NCI-H1694 treated with DMSO at 0.1 percent for 48 hours (cell line): Measurements from ENCODE around the gene MRTFB.
"Not testable (repeated sequence)": the region's sequence is repeated elsewhere in the genome, so short reads cannot be mapped to it uniquely, and the experiment has no call there.

Source experiments
- DNase-seq: peaks from one replicate; lab custom pipeline; 2025; lab: John Stamatoyannopoulos, UW

The MRTFB gene

DNA sequence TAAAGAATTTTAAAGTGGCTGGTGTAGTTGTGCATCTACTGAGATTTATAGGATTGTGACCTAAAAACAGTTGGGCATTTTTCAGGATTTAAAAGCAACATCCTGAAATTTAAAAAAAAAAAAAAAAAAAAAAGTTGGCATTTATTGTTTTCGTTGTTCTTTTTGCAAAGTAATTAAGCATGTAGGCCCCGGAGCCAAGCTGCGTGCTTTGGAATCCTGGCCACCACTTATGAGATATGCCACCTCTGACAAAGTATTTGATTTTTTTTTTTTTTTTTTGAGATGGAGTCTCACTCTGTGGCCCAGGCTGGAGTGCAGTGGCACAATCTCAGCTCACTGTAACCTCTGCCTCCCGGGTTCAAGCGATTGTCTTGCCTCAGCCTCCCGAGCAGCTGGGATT is 112.8 kb downstream of the MRTFB start:
- DNase-seq = not testable (repeated sequence)

DNA sequence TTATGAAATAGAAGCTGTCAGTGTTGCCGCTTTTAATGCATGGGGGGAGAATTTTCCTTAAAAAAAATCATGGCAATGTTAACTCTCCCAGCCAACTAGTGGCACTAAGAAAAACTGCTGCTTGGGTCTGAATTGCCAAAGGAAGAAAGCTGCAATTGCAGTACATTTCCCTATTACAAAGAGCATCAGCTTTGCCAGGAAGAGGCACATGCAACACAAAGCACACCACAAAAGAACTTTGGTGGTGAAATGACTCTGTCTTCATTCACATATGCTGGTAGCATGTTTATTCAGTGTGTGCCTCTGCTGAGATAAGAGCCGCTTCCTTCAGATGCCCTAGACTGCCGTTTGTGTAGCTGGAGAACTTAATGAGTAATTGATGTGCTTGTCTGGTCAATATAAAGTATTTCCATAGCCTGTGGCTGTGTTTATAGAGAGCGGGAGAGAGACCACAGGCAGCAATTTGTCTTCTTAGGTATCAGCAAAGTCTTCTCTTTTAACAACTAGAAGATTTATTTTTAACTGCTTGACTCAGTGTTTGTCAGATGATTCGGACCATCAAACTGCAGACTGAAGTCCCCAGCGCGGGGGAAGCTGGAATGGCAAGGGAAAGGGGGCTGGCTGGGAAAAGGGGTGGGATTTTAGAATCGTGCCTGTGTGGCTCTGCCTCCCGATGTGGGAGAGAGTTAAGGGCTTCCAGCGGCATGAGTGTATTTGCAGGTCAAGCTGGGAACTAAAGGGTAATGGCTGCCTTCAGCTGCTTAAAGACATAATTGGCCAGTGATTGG is 115.1 kb downstream of the MRTFB start:
- DNase-seq = no peak

DNA sequence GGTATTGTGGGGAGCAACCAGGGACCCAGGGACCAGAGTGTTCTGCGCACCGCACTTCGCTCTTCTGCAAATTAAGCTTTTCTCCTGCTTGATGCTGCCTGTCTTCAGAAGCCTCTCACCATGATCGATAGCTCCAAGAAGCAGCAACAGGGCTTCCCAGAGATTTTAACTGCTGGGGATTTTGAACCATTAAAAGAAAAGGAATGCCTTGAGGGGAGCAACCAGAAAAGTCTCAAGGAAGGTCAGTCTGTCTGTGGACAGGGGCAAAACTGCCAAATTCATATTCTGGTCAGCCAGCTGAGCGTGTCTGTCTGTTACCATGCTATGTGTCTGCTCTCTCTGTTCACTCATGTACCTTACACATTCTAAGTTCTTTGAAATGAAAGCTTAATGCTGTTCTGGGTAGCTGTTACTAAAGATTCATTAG is 115.7 kb downstream of the MRTFB start:
- DNase-seq = no peak

DNA sequence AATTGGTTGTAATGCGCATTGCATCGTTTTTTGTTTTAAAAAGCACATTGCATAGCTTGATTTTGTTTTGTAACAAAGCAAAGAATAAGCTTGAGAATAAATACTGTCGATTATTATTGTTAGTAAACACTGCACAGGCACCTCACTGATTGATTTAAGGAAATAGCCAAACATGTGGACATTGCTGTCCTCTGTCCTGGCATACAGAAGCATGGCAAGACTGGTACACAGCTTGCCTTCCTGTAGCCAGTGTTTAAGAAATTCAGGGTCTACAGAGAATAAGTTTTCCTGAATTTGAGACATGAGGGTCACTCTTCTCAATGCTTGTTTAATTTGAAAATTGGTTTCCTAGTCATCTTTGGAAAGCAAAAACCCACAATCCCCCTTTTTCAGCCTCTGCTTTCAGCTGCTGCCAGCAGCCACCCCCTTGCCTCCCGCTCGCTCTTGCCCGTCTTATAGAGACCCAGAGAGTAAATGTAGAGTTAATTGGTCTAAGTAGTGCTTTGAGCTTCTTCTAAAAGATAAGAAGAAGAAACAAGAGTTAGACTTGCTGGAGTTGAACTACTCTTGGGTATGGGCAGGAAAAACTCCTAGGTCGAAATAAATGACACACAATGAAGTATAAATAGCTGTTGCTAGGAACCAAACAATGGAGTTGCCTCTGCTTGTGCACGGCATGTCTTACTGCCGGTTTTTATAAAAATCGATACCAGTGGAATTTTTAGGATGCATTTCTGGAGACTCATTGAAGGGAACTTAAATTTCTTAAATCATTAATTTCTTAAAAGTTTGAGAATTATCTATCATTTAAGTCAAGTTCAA is 116.6 kb downstream of the MRTFB start:
- DNase-seq = no peak

DNA sequence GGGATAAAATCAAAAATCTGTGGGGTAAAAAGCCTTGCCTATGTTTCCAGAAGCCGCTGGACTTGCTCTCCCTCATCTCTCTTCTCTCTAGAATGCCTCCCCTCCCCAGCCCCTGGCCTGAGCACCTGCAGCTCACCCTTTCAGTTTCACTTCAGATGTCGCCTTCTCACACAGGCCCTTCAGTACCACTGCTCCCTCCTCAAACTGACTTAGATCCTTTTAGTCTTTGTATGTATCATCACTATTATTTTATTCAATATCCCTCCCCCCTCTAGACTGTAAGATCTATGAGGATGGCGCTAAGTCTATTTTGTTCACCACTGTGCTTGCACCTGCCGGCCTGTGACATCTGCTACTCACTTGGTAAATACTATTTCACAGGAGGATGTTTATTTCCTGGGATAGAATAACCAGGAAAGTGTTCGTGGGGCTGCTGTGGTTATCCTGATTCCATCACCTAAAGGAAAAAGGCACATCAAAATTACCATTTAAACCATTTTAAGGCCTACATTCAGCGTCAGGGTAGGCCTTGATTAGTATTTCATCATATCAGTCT is 122.3 kb downstream of the MRTFB start:
- no peak for DNase-seq

DNA sequence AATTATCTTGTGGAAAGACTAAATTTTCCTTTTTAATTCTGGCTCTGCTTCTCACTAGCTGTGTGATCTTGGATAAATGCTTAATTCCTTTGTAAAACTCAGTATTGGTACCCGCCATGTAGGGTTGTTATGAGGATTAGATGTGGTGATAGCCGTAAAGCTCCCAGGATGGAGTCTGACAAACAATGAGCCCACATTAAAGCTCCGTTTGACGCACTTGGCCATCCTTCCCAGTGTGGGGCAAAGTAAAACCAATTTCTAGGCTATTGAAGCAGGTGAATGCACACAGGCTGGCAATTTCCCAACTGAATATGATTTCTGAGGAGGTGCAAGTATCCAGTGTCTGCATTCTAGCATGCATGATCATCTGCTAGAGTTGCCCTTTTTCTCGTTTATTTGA is 123.6 kb downstream of the MRTFB start:
- no peak for DNase-seq

DNA sequence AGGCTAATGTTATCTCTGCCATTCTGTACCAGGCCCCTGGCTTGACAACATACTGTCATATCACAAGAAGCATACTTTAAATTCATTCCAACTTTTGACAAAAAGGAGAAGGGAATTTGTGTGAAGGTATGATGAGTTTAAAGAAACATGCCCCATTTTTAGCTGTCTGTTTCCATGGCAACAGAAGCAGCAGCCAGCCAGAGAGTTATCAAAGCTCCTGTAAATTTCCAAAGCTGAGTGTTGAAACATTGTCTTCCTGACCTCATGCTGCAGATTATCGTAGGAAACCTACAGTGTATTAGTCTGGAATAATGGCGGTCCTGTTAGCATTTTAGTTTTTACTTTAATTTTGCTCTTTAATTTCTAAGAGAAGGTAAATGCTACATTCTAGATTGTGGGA is 124.9 kb downstream of the MRTFB start:
- no peak for DNase-seq

DNA sequence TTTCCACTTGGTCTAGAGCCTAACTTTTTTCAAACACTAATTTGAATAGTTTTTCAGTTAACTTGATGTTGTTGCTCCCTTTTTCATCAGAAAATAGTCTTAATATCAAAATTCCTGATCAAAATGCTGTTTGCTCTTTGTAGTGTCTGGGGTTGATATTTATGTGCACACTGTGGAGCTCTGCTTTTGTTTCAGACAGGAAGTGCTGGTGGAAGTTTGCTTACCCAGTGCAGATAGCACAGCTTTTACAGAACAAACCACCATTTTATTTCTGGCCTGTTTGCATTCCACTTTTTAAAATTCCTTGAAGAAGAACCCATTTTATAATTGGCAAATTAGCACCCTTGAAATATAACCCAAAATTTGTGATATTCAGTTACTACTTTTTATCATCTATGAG is 125.4 kb downstream of the MRTFB start:
- DNase-seq = no peak

DNA sequence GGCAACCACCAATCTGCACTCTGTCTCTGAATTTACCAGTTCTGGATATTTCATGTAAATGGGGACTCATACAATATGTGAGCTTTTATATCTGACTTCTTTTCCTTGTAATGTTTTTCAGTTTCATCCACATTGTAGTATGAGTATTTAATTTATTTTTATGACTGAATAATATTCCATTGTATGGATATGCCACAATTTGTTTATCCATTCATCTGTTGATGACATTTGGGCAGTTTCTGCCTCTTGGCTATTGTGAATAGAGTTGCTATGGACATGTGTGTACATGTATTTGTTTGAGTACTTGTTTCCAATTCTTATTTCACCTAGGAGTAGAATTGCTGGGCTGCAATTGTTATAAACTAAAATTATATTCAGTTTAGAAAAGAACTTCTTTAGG is 126.9 kb downstream of the MRTFB start:
- no peak for DNase-seq

DNA sequence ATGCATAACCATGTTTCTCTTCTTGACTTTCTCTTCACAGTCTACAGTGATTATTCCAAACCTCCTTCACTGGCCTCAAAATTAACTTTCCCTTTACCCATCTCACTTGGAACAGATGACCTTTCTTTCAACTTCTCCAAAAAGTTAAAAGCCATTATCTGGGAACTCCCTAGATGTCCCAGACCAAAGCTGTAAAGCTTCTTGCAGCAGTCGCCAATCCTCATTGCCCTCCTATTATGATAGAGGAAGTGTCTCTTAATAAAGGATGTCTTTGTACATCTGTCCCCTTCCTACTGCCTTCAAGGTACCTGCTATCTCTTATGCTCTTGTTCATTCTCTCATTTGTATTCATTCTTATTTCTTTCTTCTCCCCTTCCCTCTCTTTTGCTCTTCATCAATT is 127.5 kb downstream of the MRTFB start:
- no peak for DNase-seq

DNA sequence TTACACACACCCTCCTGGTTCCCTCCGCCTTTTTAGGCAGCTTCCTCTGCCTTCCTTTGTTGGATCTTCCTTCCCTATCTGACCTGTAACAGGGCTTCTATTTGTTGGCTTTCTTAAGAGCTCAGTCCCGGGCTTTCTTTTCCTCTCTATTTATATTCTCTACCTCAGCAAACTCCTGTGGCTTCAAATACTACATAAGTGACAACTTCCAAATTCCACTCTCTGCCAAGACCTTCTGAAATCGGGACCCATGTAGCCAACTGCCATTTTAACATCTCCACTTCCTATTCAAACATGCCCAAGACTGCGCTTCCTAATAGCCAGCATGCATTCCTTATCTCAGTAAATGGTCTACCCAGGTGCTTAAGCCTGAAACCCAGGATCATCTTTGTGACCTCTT is 128.1 kb downstream of the MRTFB start:
- no peak for DNase-seq

DNA sequence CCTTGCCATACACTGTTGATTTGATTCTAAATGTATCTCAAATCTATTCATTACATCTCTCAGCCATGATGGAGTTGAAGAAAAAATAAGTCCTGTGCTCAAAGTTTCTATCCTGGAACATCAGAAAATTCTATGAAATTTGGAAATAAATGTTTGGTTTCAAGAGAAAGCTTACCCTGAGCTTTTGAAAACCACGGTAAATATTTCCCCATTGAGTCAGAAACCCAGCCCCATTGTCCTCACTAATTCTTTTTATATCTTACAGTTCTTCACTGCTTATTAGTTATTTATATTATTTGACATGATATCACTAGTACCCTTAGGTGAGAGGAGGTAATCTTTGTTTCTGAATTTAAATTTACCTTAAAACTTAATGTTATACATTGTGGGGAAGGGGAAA is 128.5 kb downstream of the MRTFB start:
- DNase-seq = no peak

DNA sequence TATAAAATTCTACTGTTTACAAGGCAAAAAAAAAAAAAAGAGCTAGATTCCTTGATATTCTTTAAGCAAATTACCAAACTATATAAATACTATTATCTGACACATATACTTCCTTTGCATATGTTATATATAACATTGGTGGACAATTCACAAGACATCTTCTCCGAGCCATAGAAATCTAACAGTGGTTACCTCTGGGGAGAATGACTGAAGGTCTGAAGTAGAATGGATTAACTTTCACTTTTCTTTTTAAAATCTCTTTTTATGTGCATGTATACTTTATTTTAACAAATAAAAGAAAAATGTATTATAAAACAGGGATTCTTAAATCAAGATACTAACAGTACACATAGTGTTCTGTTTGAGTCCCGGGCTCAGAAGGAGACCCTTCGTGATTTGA is 131.0 kb downstream of the MRTFB start:
- no peak for DNase-seq

DNA sequence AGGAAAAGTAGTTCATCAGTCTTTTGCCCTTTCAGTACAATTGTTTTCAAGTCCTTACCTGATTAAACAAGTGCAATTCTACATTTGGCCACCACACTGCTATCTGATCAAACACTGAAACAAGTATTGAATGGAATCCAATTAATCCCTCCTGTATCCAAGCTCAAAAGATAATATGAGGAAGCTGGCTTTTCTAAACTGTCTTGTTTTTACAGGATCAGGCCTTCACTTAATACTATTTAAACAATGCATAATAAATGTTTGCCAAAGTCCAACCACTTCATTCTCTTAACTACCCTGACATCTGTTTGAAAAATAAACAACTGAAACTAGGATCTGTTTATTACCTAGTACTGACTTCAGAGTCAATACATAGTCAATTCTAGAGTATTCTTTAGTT is 131.6 kb downstream of the MRTFB start:
- no peak for DNase-seq

DNA sequence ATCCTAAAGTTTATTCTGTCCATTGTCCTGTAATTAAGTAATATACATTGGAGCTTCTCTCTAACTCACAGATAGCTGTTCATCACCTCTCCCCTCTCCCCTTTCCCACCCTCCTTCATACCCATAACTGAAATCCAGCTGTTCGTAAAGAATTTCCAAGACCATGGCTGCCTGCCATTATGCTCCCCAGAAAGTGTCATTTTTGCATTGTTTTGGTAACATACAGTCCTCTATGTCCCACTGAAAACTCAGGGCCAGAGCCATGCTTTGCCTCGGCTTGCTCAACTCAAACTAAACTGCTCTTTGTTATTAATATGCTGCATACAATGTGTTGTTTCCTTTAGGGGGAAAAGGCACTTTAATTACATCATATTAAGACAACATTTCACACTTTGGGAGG is 132.0 kb downstream of the MRTFB start:
- DNase-seq = no peak

DNA sequence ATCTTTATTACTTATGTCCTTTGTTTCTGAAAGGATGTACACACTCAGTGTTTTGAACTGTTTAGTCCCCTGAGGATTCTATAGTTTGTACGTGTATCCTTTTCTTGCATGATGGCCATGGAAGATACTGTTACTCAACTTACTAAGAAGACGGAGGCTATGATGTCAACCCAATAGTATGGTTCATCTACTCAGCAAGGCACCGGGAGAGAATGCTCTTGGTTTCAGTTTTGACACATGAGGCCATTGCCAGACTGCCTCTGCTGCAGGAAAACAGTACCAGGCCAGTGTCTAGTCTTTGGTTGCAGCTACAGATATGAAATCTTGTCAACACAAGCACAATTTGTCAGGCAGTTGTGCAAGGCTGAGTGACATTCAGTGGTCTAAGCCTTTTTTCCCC is 134.5 kb downstream of the MRTFB start:
- DNase-seq = no peak

DNA sequence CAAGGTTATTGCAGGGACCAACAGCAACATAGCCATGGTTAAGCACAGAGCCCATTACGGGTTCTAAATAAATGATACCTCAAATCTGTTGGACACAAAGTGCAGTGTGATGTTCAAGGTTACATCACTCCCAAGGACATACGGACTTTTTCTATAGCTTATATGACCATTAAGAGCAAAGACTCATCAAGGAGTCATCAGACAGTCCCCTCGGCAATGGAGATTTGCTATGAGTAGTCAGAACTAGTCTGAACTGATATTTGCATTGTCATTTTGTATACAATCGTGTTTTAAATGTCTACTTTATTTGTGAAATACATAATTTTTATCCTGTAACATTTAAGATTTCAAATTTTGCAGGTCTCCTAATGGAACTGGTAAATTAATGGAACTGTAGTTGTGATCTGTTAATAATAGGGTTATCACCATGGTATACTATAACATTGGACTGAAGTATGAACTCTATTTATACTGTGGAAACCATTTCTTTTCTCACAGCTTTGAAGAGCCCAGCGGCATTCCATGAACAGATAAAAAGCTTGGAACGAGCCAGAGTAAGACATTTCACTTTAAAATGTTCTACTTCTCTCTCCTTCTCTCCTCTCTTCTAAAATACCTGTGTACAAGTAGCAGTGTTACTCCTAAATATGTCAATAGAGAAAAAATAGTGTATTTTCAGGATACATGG is 140.9 kb downstream of the MRTFB start:
- DNase-seq = no peak

DNA sequence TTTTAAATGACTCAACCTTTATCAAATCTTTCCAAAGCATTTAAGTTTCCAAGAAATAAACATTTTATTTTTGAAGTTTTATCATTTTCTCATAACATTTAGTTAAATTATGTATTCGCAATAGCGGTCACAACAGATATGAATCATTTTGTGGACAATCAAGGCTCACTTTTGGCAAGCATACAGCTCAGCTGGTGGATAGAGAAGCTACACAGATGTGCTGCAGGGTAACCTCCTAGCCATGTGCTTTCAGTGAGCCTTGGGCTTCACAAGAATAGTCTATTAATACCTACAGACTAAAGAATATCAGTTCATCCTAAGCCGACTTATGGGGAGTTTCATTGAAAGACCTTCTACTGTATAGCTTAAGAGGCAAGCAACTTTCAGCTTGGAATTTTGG is 144.8 kb downstream of the MRTFB start:
- no peak for DNase-seq

DNA sequence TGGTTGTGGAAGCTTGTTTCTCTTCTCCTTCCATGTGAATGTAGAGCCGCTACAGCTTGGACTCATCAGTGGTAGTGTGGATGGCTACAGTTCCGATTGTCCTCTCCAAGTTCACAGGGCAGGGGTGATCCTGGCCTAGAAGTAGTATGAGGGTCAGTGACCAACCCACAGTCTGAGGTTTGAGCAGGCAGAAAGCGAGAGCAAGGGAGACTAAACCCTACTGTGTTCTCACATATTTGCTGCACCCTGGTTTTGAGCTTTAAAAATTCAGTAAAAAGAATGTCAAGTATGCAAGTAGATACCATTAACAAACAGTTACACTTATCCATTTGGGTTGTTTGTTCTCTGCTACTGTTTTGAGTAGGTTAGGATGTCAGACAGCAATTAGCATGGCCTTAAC is 148.9 kb downstream of the MRTFB start:
- DNase-seq = no peak

DNA sequence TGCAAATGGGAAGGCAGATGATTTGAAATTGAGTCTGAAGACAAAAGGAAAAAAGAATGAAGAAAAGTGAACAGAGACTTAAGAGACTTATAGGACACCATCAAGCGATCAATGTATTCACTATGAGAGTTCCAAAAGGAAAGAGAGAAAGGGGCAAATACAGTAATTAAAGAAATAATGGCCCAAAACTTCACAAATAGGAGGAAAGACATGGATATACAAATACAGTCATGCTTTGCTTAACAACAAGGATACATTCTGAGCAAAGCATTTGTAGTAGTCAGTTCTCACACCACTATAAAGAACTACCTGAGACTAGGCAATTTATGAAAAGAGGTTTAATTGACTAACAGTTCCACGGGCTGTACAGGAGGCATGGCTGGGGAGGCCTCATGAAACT is 152.5 kb downstream of the MRTFB start:
- DNase-seq = no peak

DNA sequence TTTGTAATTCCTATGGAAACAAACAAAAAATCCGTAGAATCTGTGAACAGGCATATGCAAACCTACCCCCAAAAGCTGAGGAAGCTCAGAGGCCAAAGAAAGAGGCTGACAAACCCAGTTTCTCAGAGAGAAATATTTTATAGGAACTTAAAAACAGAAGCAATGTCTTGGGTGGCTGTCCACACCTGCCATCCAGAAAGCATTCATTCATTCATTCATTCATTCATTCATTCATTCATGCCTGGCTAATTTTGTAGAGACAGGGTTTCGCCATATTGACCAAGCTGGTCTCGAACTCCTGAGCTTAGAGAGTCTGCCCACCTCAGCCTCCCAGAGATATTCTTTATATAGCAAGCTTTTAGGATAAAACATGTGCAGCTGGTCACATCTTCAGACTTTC is 154.3 kb downstream of the MRTFB start:
- no peak for DNase-seq

DNA sequence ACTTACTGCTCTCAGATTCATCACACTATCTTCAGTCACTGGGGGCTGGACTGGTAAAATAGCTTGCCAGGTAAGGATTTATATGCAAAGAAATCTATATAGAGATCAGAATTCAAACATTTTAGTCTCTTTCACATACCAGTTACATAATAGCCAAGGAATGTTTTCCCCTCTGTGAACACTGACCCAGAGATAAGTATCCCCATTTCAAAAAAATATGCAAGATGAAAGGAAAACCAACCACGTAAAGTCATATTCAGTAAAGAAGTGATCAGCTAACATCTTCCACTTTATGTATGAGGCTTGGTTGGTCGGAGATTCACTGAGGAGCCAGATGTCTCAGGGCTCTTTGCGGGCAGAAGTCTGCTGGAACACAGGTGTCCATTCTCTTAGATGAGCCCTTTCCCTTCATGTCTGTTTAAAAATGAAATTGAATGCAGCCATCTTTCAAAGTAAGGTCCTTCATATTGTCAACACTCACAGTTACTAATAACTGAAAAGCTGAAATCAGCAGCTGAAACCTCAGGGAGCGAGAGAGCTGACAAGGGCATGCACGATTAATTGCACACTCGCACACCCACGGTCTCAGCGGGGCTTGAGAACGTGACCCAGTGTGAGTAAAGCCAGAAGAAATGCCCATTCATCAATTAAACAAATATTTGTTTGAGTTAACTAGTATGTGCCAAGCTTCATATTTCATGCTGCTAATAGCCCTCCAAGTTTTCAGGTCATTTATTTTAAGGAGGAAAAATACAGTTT is 161.2 kb downstream of the MRTFB start:
- no peak for DNase-seq
